ENCODE measurements around the gene MYBPC3. TPM values are rescaled to one million over a fixed set of nuclear protein-coding genes. Genes with fewer than 3 reads are reported as not detected.
A peak's percentile ranks its signal among the peaks of the same experiment; 100 is the strongest.

Gene MYBPC3
- total and polyA plus RNA-seq, 10 of the 15 experiments (the other 5 are each of a cell fraction or from before 2014, with no cell fraction given): 0.03 to 0.08 (median 0.03) TPM; not detected in 7

GRCh38 chr11:47328449-47329390, 23.8 kb downstream of the MYBPC3 start (continued):
- TF ChIP-seq PKNOX1 (IDR thresholded peaks at IDR 0.05) (0 out of 2 replicates have a peak, but pooled peaks have one; percentile 23), IKZF2 (IDR thresholded peaks at IDR 0.05) (0 out of 4 replicates have a peak, but pooled peaks of 1 of the 2 experiments have one; percentile 15), MYC (IDR thresholded peaks at IDR 0.05; ENCODE audit: insufficient read depth, insufficient read length, insufficient replicate concordance, low read length, severe bottlenecking) (no peak), BACH1 (IDR thresholded peaks at IDR 0.05; ENCODE audit: borderline replicate concordance) (0 out of 2 replicates have a peak, but pooled peaks have one; percentile 17), SMC3 (IDR thresholded peaks at IDR 0.05; ENCODE audit: borderline replicate concordance, low read length) (peak; percentile 13; the same call in 1 of the 2 replicates), MEF2B (IDR thresholded peaks at IDR 0.05; ENCODE audit: partially characterized antibody, poor library complexity, severe bottlenecking) (peak; percentile 71), NR2F1 (conservative IDR thresholded peaks at IDR 0.05) (peak; percentile 49; the same call in 1 of the 2 replicates), ZBTB4 (CRISPR knock-in tag; IDR thresholded peaks at IDR 0.05) (no peak), BHLHE40 (IDR thresholded peaks at IDR 0.05; ENCODE audit: borderline replicate concordance in 1 of 2, low read depth in 2 of 2, low read length in 1 of 2) (peak; percentile 28 to 65; a peak in 1 of 4 replicates), POLR2A (IDR thresholded peaks at IDR 0.05; ENCODE audit: low read depth, low read length) (peak; percentile 32; the same call in 1 of the 2 replicates), NR2C1 (IDR thresholded peaks at IDR 0.05) (no peak), TBL1XR1 (IDR thresholded peaks at IDR 0.05; ENCODE audit: low read depth, low read length) (no peak)
- TF ChIP-seq, protein P1, sequence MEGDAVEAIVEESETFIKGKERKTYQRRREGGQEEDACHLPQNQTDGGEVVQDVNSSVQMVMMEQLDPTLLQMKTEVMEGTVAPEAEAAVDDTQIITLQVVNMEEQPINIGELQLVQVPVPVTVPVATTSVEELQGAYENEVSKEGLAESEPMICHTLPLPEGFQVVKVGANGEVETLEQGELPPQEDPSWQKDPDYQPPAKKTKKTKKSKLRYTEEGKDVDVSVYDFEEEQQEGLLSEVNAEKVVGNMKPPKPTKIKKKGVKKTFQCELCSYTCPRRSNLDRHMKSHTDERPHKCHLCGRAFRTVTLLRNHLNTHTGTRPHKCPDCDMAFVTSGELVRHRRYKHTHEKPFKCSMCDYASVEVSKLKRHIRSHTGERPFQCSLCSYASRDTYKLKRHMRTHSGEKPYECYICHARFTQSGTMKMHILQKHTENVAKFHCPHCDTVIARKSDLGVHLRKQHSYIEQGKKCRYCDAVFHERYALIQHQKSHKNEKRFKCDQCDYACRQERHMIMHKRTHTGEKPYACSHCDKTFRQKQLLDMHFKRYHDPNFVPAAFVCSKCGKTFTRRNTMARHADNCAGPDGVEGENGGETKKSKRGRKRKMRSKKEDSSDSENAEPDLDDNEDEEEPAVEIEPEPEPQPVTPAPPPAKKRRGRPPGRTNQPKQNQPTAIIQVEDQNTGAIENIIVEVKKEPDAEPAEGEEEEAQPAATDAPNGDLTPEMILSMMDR (IDR thresholded peaks at IDR 0.05 in 2 of 3, conservative IDR thresholded peaks at IDR 0.05 in 1 of 3; ENCODE audit: control insufficient read depth in 2 of 3, extremely low read depth in 1 of 3, insufficient read depth in 1 of 3, low read depth in 3 of 3, low read length in 3 of 3): peak; percentile 25 to 38 (median 26); a peak in 3 of 6 replicates

Measured in GM12878 (cell line).